ENCODE data around the gene MAGOH. TPM values are rescaled to one million over a fixed set of nuclear protein-coding genes. Genes with fewer than 3 reads are reported as not detected.

The MAGOH gene
- total and polyA plus RNA-seq, 9 of the 15 experiments (the other 6 are each of a cell fraction or from before 2014, with no cell fraction given) = 102 to 342 (median 135) TPM

- TF ChIP-seq TFE3 (CRISPR knock-in tag; IDR thresholded peaks at IDR 0.05) = peak; percentile 66
- no peak for TF ChIP-seq ZNF699 (CRISPR knock-in tag; IDR thresholded peaks at IDR 0.05; ENCODE audit: insufficient replicate concordance)
- peak; percentile 64; the same call in 1 of the 2 replicates for TF ChIP-seq HSF4 (CRISPR knock-in tag; IDR thresholded peaks at IDR 0.05; ENCODE audit: borderline replicate concordance)
- TF ChIP-seq KDM5B (IDR thresholded peaks at IDR 0.05; ENCODE audit: insufficient replicate concordance, low read depth, low read length) = no peak
- TF ChIP-seq GABPA (tag; conservative IDR thresholded peaks at IDR 0.05; ENCODE audit: low read depth) = no peak
- TF ChIP-seq NR2C1 (IDR thresholded peaks at IDR 0.05) = peak; percentile 90
- peak; percentile 89 for TF ChIP-seq NR2C1 (tag; IDR thresholded peaks at IDR 0.05)
- TF ChIP-seq NFE2 (IDR thresholded peaks at IDR 0.05; ENCODE audit: low read depth) = no peak
- TF ChIP-seq FUS (optimal IDR thresholded peaks at IDR 0.05; ENCODE audit: low read depth, low read length) = no peak
- no peak for TF ChIP-seq SNAPC5 (CRISPR knock-in tag; IDR thresholded peaks at IDR 0.05)
- no peak for TF ChIP-seq ZNF551 (CRISPR knock-in tag; IDR thresholded peaks at IDR 0.05)
- TF ChIP-seq WHSC1 (IDR thresholded peaks at IDR 0.05; ENCODE audit: low read length) = no peak
- no peak for TF ChIP-seq MAFF (IDR thresholded peaks at IDR 0.05; ENCODE audit: low read length)
- no peak; a peak in 1 of 4 replicates for TF ChIP-seq ZNF639 (CRISPR knock-in tag; conservative IDR thresholded peaks at IDR 0.05 in 1 of 2, IDR thresholded peaks at IDR 0.05 in 1 of 2)
- no peak for TF ChIP-seq ETV1 (tag; conservative IDR thresholded peaks at IDR 0.05; ENCODE audit: low read depth)
- TF ChIP-seq TAF1 (IDR thresholded peaks at IDR 0.05; ENCODE audit: control insufficient read depth, extremely low read depth, insufficient read depth, low read length, severe bottlenecking) = no peak
- TF ChIP-seq THRB (CRISPR knock-in tag; conservative IDR thresholded peaks at IDR 0.05) = 0 out of 2 replicates have a peak, but pooled peaks have one; percentile 26
- peak; percentile 25 for TF ChIP-seq SOX6 (IDR thresholded peaks at IDR 0.05)
- no peak for TF ChIP-seq ZNF274 (IDR thresholded peaks at IDR 0.05; ENCODE audit: borderline replicate concordance, low read depth, low read length)
These were observed 55.0 kb downstream of the MAGOH start (continued) for GRCh38 chr1:53183095-53183990.

Data from K562 (cell line).